HG03103 (cell line): ENCODE data around the gene RAP1GDS1.
A peak's percentile ranks its signal among the peaks of the same experiment; 100 is the strongest.
"Not testable (repeated sequence)": the region's sequence is repeated elsewhere in the genome, so short reads cannot be mapped to it uniquely, and the experiment has no call there.

ENCODE experiments used
- ATAC-seq: cut with Tn5 transposase; IDR thresholded peaks from one replicate; pipeline ENCODE4 v1.9.1; 2021; ENCODE audit warnings: low read depth; ENCODE audit not compliant: unreplicated experiment

Gene RAP1GDS1

DNA sequence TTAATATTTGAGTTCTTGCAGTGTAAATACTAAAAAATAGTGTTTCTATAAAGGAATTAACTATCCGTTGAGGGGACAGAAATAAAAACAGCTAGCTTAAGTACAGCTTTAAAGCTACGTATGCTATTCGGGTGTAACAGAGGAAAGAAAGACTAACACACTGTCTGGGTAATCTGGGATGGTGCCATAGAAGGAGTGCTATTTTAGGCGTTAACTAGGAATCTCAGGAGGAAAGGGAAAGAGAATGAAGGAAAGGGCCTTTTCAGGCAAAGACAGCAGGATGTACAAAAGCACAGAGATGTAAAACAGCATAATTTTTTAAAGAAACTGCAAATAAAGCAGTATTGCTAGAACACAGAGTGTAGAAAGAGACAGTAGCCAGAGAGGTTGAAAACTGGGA lies 161.8 kb downstream of the RAP1GDS1 start:
- no peak for ATAC-seq

DNA sequence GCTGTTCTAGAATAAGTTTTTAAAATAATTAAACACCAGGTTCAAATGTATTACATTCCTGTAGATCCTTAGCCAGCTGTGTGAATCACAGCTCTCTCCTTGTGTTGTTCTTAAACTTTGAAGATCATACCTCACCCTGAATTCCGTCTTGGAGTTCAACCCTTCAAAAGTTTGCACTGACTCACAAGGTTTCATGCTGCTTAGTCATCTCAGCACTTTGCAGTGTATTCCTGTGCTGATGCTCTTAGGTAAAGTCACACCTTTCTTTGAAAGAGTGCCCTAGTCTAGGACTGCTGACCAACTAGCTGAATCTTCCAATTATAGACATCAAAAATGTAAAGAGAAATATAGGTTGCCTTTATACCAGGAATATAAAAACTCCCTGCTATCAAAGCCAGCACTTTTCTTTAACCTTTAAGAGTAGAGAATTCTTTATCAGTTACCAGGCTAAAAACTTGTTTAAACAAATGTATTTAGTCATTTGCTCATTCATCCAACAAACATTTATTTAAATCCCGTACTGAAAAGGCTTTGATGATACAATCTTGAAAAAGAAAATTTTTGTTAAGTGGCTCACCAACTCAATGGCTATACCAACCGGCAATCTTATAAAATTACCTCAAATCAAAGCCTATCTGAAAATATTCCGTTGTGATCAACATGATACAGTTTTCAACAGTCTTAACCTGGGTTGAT lies 169.7 kb downstream of the RAP1GDS1 start:
- no peak for ATAC-seq

DNA sequence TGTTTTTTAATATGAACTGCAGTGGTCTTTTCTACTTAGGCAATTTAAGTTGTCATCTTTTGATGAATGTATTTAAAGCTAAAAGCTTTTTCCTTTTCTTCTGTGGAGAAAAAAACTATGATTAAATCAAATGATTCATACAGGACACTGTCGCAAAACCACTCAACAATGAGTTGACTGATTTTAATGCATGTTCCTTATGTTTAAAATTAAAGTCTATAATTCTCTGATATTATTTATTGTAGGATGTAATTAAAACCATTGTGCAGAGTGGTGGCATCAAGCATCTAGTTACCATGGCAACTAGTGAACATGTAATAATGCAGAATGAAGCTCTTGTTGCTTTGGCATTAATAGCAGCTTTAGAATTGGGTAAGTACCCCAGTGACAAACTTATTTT lies 172.5 kb downstream of the RAP1GDS1 start:
- ATAC-seq = no peak

DNA sequence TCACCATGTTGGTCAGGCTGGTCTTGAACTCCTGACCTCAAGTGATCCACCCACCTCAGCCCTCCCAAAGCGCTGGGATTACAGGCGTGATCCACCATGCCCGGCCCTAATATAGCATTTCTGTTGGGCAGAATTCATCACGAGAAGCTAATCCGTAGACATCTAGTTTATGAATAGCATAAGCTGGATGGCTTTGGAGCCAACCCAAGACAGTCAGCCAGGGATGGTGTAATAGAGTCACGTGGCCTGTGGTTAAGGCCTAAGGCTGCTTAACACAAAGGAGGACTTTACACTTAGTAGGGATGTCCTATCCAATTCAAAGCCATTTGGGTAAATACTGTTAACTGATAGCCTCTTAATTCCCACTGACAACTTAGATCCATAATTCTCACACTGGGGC lies 173.6 kb downstream of the RAP1GDS1 start:
- no peak for ATAC-seq

DNA sequence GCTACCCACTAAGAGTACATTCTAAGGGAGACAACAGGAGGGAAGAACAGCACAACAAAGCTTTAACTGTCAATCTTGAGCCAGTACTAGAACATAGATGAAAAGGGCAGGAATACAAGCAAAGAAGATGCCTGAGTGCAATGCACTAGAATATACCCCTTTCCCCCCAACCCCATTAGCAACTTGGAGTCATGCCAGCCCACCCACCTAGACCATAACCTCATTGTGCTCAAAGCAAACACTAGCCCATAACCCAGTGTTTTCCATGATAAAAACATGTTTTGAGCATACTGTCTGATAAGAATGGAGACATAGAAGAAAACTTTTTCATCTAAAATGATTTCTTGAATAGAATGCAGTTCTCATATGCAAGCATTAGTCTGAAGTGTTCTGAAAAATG lies 183.2 kb downstream of the RAP1GDS1 start:
- no peak for ATAC-seq

DNA sequence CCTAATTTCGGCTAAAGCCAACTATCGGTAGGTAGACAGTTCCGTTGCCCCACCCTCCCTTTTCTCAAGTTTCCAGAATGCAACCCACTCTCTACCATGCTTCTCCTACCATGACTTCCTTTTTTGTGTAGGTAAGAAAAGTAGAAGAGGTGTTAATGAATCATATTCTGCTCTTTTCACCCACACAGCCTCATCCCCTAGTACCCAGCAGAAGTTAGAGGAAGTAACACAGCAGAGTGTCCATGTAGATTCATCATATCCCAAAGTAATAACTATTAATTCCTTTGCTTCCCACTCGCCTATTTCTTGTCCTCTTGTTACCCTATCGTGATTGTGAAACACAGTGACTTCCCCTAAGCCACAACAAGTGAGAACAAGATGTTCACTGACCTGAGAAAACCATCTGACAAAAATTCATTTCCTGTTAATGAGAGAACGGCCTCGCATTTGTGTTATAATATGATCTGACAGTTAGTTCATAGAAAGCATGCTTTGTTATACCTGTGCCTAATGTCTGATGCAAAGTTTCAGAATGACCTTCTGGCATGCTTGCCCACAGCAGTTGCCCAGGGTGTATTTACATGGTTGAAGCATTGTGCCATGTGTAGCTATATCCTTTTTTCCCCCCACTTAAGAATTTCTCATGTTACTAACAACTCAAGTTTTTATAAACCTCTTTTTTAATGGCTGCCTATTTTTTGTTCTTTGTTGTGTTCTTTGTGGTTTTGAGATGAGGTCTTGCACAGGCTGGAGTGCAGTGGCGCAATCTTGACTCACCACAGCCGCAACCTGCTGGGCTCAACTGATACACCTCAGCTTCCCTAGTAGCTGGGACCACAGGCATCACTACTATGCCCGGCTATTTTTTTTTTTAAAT lies 185.6 kb downstream of the RAP1GDS1 start:
- peak; percentile 80 for ATAC-seq

DNA sequence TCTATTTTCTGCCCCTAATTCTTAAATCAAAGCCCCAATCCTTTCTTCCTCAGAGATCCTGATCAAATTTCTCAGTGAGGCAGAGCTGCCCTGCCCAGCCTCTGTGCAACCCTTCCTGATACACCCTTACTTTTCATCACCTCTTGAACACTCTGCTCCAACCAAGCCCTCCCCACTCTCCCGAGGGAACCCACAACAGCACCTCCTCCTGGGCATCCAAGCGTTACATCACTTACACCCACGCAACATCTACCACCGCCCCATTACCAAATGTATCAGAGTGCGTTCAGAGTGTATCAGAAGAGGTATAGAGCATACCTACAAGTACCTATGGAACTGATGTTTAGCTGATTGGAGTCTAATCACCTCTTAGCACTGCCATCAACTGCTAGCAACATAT lies 186.5 kb downstream of the RAP1GDS1 start:
- no peak for ATAC-seq

DNA sequence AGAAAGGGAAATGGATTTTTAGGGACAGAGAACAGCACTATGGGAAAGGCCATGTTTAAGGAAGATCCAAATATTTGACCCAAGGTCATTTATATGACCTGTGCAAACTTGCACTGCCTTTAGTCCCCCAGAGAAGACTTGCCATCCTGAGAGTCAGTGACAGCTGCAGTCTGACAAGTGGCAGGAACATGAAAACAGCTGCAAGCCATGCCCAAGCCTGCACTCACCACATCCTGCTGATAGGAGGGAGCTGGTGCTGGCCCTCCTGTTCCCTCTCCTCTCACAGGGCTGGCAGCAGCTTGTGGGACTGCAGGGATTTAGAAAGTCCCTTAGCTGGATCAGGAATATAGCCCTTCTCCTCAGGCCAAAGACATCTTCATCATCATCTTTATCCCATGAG lies 187.7 kb downstream of the RAP1GDS1 start:
- no peak for ATAC-seq

DNA sequence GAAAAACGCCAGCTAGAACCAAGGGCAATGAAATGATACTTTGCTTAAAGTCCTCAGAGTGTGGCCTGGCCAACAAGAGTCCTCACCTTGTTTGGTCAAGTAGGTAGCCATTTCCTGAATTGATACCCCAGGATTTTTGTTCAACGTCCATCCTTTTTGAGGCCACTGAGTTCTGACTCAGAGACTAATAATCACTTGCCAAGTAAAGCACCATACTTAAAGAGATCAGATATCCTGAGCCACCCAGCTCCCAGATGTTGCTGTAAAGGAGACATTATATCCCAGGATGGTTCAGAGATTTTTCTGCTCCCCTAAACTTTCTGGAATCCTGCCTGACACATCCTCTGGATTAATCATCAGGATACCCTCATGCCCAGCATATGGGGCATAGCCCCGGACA lies 190.9 kb downstream of the RAP1GDS1 start:
- ATAC-seq = no peak

DNA sequence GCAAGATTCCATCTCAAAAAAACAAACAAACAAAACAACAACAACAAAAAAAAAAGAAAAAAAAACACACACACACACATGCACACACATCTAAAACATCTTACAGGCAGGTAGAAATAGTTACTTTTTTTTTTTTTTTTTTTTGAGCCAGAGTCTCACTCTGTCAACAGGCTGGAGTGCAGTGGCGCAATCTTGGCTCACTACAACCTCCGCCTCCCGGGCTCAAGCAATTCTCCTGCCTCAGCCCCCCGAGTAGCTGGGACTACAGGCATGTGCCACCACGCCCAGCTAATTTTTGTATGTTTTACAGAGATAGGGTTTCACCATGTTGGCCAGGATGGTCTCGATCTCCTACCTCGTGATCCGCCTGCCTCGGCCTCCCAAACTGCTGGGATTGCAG lies 196.2 kb downstream of the RAP1GDS1 start:
- not testable (repeated sequence) for ATAC-seq

DNA sequence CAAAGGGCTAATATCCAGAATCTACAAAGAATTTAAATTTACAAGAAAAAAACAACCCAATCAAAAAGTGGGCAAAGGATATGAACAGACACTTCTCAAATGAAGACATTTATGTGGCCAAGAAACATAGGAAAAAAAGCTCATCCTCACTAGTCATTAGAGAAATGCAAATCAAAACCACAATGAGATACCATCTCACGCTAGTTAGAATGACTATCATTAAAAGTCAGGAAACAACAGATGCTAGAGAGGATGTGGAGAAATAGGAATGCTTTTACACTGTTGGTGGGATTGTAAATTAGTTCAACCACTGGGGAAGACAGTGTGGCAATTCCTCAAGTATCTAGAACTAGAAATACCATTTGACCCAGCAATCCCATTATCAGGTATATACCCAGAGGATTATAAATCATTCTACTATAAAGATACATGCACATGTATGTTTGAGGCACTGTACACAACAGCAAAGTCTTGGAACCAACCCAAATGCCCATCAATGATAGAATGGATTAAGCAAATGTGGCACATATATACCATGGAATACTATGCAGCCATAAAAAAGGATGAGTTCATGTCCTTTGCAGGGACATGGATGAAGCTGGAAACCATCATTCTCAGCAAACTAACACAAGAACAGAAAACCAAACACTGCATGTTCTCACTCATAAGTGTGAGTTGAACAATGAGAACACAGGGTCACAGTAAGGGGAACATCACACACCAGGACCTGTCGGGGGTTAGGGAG lies 200.1 kb downstream of the RAP1GDS1 start:
- not testable (repeated sequence) for ATAC-seq

DNA sequence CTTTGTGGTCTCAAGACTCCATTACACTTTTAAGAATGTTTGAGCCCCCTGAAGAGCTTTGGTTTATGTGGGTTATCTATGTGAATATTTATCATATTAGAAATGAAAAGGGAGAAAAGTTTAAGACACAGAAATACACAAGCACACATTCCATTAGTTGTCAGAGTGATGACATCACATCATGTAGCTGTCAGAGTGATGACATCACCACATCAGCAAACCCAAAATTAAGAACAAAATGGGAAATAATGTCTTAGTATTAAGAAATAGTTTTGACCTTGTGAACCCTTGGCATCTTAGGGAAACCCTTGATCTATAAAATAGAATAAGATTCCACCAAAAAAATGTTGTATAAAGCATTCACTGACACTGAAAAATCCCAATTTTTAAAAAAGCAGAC lies 201.3 kb downstream of the RAP1GDS1 start:
- ATAC-seq = no peak

DNA sequence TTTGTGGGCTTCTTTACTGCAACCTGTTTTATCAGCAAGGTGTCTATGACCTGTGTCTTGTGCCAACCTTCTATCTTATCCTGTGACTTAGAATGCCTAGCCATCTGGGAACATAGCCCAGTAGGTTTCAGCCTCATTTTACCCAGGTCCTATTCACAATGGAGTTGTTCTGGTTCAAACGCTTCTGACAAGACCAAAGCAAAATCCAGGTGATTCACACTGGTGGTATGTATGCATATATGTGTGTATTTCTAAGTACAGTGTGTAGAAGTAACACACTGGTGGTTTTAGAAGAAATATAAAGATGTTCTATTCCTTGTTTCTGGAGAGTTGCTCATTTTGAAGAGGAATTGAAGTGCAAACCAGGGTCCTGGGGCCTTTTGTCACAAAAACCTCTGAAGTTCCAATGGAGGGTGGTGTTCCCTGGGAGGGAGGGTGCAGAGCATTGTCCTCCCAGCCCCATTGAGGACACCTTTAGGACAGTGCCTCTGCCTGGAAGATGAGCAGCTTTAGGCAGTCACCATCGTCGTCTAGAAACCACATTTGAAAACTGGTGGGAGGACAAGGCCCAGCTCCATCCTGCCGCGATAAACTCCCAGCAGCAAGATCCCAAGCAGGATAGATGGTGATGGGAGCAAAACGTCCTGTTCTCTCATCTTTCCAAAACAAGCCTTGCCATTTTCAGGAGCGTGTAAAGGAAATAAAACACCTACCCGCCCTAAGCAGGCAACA lies 205.8 kb downstream of the RAP1GDS1 start:
- ATAC-seq = no peak

DNA sequence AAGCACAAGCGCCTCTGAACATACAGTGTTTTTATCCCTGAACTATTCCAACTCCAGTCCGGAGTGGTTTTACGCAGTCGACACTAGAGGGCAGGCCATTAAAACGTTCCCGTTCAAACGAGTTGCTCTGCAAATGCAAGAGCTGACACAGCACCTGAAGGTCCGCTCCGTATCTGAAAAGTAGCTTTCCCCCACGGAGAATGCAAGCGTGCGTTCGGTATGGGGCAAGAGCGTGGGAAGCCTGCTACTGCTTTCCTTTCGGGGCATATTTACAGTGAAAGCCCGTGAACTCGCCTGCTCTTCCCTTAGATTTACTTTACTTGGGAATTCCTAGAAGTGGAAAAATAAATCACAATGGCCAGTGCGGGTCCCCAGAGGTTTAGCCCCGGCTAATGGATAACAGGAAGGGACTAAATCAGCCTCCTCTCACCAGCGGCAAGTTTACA lies 206.5 kb downstream of the RAP1GDS1 start:
- peak; percentile 97 for ATAC-seq

DNA sequence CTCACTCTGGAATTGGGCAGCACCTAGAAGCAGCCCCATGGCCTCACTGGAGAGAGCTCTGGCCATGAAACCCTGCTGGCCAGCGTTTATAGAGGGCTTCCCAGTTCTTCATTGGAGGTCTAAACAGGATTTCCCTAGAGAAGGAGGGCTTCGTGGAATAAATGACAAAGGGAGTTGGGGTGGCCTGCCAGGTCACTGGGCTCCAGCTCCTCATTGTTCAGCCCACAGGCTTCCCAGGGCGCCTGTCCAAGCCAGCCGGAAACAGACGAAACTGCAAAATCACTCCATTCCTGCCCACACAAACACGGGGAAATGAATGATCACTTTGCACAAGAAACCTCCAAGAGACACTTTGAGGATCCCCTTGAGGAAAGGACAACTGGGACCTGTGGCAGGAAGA lies 207.5 kb downstream of the RAP1GDS1 start:
- ATAC-seq = no peak

DNA sequence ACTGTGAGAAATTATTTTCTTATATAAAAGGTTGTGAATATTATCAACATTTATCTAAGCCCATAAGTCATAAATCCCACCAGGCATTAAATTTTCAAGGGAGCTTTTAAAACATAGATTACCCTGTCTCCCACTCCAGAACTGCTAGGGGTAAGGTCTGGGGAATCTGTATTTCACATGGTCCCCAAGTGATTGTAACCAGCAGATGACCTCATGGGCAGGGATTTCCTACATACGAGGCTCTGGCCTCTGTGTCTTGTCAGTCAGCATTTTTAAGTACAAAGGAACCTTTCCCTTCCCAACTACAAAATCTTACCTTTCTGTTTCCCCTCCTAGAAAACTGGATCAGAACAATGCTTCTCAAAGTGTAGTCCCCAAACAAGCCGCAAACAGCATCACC lies 208.6 kb downstream of the RAP1GDS1 start:
- no peak for ATAC-seq

DNA sequence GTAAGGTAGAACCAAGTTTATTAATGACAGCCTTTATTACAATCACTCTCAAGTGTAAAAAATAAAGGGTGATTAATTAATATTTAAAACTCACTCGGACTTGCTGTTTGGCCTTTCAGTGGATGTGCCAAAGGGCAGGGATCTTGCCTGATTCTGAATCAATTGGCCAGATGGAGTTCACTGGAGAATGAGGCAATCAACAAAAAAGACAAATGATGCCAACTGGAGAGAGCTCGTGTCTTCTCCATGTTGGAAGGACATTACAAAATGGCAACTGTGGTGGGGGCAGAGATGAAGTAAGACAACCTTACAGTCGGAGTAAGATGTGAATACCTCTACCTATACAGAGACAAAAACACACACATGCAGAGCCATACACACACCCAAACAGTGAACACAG lies 209.2 kb downstream of the RAP1GDS1 start:
- no peak for ATAC-seq

DNA sequence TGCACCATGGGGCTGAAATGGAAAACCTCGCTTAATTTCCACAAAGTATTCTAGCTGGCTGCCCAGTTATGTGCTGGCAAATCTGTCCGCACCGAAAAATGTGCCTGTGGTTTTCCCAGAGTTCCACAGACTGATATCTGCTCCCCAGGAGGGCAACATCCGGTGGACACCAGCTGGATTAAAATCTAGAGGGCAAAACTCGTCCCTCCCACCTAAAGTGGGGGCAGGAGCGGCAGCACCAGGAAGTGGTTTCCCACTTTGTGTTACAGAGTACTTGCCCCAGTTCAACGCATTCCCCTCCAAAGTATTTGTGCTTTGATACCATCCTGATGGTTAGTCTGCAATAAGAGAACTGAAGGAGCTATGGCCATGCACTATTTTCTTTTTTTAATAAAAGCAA lies 209.6 kb downstream of the RAP1GDS1 start:
- ATAC-seq = no peak

DNA sequence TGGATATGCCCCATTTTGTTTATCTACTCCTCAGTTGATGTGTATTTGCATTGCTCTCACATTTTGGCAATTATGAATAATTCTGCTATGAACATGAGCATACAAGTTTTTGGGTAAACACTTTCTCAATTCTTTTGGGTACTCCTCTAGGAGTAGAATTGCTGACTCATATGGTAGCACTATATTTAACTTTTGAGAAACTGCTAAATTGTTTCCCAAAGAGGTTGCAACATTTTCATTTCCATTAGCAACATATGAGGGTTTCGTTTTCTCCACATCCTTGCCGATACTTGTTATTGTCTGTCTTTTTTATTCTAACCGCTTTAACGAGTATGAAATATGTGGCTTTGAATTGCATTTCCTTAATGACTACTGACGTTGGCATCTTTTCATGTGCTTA lies 211.9 kb downstream of the RAP1GDS1 start:
- no peak for ATAC-seq

DNA sequence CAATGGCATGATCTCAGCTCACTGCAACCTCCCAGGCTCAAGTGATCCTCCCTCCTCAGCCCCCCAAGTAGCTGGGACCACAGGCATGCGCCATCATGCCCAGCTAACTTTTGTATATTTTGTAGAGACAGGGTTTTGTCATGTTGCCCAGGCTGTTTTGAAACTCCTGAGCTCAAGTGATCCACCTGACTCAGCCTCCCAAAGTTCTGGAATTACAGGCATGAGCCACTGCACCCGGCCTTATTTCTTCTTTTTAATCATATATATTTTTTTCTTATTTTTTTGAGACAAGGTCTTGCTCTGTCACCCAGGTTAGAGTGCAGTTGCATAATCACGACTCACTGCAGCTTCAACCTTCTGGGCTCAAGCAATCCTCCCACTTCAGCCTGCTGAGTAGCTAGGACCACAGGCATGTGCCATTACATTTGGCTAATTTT lies 213.2 kb downstream of the RAP1GDS1 start:
- ATAC-seq = no peak

DNA sequence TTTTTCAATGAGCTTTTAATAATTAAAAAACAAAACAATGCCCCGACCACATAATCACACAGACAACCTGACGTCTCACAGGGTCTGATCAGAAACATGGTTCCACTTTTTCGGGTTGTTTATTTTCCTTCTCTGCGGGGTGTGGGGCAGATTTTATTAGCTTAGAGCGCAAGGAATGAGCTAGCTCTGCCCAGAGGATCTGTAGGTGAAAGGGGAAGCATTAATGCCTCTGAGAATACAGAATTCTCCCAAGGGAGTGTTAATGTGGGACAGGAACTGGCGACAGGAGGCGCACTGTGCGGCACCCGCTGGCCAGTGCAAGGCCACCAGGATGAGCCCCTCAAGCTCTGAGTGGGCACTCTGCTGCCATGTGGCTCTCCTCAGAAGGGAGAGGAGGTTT lies 215.7 kb downstream of the RAP1GDS1 start:
- ATAC-seq = no peak
